Cortex of kidney (tissue), 1 donor: ENCODE measurements around the gene NUDCD3.

Experiments used
- DNase-seq: peaks from one replicate; lab custom pipeline; 2025; lab: John Stamatoyannopoulos, UW

NUDCD3 gene

DNA sequence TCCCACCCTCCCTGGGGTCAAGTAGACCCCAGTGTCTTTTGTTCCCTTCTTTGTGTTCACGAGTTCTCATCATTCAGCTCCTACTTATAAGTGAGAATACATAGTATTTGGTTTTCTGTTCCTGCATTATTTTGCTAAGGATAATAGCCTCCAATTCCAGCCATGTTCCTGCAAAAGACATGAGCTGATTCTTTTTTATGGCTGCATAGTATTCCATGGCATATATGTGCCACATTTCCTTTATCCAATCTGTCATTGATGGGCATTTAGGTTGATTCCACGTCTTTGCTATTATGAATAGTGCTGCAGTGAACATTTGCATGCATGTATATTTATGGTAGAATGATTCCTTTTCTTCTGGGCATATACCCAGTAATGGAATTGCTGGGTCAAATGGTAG, 136.8 kb downstream of the NUDCD3 start:
- no peak for DNase-seq

DNA sequence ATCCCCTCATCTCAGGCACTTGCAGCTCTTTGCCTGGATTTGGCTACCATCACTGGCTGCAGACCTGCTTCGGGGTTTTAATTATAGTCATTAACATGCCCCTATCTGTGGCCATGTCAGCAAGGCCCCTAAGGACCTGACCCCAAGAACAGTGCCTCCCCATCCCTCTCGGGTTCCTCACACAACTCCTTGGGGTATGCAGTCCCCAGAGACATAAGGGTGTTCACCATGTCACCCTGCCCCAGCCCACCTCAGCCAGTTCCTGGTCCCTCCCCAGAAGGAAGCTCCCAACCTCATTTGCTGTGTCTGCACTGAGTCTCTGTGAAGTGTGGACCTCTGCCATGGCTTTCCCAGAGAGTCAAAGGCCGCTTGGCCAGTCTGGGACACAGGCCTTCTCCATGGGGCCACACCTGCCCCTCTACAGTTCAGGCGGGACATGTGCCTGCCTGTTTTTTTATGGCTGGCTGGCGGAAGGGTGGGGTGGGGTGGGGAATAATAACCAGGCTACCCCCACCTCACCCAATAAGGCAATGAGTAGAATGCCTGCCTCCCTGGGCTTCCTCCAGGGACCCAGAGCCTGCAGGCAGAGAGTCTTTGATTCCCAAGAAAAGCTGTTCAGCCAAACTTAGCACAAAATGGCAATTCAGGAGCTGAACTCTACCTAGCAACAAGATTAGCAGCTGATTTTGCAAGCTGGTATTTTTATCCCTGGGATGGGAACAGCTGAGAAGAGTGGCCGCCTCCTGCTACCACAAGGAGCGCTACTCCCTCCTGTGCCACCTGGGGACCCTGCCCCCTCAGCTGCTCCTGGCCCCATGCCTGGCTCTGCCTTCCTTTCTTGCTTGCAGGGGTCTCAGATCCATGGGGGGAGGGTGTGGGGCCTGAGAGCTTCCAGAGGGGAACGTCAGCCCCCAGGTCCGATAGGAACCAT, 141.3 kb downstream of the NUDCD3 start:
- DNase-seq = no peak

DNA sequence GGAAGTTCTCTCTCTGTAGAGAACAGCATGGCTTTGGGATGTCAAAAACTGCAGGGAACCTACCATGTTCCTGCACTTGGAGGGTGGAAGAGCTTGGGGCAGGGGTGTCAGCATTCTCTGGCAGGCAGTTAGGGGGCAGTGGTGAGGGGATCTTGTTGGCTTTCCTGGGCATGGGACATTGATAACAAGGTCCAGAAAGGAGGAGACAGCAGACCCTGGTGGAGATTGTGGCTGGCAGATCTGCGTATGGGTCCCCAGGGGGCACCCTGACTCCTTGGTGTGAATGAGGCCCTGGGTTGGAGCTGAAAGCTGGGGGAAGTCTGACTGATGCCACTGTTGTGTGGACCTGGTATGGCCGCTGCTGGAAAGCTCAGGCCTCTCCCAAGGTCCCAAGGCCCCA, 142.2 kb downstream of the NUDCD3 start:
- no peak for DNase-seq

DNA sequence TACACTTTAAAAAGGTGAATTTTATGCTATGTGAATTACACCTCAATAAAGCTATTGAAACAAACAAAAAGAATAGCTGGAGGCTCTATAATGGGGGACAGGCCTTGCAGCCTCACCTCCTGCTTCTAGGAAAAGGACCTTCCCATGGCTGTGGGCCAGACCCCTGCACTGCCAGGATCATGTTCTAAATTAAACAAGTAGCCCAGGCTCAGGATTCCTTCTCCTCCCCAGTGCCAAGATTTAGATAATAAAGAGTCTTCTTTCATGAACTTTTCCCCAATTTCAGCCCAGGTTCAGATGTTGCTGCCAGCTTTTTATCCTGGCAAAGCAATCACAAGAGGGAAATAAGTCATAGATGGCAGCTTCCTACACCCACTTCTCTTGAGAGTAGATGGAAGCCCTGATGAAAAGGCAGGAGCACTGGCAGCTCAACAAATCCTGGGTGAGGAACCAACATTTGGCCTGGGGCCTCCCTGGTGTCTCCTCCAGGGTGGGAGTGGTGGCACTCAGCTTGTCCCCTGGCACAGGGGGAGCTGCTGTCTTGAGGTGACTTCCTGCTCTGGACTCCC, 142.8 kb downstream of the NUDCD3 start:
- DNase-seq = no peak

DNA sequence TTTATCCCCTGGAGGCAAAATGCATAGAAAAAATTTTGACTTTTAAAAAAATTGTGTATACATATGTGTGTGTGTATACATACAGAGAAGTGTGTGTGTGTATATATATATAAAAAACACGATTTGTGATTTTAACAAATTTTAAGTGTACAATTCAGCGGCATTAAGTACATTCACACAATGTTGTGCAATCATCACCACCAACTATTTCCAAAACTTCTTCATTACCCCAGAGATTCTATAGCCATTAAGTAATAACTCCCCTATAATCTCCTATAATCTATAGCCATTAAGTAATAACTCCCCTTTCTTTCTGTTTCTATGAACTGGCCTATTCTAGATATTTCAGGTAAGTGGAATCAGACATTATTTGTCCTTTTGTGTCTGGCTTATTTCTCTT, 144.4 kb downstream of the NUDCD3 start:
- no peak for DNase-seq

DNA sequence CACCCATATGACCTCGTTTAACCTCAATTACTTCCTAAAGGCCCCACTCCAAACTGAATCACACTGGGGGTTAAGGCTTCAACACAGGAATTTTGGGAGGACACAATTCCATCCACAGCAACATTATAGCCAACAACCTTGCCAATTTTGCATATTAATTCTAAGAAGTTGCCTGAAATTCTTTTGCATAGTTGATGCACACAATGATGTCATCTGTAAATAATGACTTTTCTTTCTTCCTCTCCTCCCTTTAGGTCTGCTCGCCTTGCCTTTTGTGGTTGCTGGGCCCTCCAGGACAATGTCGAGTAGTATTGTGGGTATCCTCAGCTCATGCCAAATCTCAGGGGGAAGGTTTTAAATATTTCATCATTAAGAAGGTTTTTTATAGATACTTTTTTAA, 149.1 kb downstream of the NUDCD3 start:
- DNase-seq = no peak

DNA sequence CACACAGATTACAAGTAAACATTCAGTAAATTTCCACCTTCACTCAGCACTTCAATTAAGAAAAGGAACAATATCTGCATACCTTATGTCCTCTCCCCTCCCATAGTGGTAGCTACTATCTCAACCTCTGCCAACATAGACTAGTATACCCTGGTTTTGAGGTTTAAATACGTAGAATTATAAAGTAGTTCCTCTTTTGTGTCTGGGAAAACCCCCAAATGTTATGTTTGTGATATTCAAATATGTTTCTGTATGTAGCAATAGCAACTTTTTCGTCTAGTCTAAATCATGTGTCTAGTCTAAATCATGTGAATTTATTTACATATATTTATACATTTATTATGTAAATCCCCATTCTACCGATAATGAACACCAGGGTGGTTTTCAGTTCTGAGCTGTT, 151.9 kb downstream of the NUDCD3 start:
- no peak for DNase-seq

DNA sequence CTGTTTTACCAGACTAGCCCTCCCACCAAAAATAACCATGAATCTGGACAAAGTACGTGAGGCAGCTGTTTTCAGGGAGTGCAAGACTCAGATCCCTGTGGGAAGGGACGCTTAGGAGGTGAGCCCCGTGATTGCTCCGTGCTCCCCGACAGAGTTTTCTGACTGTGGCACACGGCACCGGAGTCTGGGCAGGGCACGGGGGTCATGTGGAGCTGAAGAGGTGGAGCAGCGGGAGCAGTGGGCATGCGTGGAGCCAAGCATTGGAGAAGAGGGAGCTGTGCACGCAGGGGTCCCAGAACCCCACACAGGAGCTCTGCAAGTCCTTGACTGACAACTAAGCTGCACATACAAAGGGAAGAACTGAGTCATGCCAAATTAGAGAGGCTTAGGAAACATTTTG, 154.0 kb downstream of the NUDCD3 start:
- DNase-seq = no peak

DNA sequence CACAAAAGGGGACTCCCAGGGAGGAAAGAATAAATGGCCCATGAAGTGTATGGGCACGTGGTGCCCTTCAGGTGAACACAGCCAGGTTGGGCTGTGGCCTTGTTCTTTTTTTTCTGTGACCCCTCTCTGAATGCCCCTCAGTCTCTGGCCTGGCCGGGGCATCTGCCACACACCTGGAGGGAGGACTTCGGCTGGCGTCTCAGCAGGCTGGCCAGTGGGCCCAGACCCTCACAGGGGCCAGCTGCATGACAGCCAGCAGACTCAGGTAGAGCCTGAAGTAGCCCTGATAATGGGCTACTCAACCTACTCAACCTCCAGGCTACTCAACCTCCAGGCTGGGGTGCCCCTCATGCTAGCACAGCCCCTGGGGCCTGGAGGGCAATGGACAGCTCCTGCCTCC, 155.3 kb downstream of the NUDCD3 start:
- DNase-seq = no peak

DNA sequence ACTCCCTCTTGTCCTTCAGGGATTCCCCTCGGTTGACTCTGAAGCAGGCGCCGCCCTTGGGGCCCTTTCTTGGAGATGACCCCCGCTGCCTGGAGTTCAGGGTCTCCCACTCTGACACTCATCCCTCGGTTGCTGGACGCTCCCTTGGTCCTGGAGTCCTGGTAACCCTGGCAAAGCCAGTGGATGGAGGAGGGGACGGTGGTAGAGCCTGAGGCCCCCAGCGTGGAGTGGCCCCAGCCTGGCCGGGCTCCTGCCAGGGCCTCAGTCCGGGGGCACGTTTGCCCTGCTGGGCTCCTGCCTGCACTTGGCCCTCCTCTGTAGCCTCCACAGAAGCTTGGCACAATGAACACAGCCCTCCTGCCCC, 155.7 kb downstream of the NUDCD3 start:
- no peak for DNase-seq

DNA sequence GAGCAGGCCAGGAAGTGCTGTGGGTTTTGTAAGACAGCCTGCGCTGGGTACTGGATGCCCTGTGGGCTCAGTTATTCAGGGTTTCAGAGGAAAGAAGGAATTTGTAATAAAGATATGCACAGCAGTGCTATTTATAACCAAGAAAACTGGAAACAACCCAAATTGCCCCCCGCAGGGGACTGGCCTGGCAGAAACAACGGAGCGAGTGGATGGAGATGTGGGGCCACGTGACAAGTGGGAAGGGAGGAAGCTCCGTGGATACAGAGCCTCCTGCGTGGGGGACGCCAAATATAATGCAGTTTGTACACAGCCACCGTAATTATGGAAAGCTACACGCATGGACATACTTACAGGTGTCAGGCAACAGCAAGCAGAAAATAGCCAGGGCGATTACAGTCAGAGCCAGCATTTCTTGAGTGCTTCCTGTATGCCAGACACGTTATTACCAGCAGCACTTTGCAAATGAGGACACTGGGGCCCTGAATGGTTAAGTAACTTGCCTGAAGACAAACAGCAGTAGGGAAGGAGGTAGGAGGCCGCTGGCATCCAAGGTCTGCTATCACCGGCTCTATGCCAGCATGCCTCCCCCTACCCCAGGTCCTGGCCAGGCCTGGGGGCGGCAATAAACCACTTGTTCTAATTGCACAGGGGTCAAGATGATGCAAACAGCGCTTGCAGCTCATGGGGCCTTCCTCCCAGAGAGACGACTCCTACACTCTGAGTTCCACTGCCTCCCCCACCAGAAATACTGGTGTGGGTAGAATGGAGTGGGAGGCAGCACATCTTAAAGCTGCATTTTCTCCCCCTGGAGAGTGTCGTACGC, 156.3 kb downstream of the NUDCD3 start:
- DNase-seq = no peak

DNA sequence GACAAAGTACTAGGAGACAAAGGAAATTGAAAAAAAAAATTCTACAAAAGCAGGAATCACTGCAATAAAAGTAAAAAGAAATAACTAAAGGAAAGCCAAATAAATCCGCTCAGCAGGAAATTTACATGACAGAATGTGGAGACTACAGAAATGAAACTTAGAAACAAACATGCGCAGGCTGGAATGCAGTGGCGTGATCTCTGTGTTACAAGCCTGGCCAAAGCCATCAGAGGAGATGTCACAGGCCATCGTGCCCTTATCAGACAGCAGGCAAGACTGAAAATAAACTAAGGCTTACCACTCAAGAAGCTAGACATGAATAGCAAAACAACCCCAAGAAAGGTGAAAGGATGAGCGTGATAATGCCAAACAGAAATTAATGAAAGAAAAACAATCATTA, 158.8 kb downstream of the NUDCD3 start:
- DNase-seq = no peak

DNA sequence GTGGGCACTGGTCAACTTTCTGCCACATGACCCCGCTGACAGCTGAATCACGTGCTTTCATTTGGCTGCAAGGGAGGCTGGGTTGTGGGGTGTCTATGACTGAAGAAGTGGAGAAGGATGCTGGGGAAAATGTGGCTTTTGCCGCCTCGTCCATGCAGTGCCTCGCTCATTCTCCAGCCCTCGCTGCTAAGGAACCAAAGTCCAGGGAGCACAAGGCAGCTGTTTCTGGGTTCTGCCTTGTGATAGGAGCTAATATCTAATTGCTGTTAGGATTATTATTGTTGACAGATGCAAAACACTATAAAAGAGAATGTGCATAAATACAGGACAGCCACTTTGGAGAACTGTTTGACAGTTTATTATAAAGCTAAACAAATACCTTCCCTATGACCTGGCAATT, 160.1 kb downstream of the NUDCD3 start:
- no peak for DNase-seq

DNA sequence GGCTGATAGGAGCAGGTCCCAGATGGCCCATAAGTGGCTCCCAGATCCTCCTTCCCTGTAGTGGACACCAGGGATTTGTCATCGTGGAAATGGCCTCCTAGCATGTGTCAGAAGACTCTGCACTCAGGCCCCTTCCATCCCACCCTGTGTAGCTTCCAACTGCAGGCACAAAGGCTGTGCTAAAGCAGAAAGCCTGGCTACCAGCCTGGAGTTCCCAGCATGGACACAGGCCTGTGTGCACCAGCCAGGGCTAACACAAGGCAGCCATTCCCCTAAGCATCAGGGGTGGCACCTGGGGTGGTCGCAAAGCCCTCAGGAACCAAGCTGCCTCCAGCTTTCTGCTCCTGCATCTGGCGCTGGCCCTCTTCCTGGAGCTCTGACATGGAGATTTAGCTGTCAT, 160.6 kb downstream of the NUDCD3 start:
- DNase-seq = no peak
